ENCODE data around the gene NUTM1.

NUTM1 gene

DNA sequence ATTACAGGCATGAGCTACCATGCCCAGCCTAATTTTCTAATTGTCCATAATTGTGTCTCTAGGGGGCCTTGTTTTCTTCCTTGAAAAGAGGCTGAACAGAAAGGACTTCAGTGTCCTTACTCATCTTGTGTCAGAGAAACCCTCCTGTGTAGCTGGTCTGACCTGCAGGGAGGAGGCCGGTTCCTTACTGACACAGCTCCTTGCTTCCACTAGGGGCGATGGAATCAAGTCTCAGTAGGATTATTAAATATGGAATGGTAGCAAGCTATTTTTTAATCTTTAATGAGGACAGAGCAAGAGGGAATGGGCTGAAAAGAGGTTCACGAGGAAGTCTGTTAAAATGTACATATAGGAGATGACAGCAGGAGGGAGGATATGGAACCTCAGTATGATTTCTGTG lies 15.3 kb downstream of the NUTM1 start:
- DNase-seq (ENCODE audit: insufficient read length), result no peak

DNA sequence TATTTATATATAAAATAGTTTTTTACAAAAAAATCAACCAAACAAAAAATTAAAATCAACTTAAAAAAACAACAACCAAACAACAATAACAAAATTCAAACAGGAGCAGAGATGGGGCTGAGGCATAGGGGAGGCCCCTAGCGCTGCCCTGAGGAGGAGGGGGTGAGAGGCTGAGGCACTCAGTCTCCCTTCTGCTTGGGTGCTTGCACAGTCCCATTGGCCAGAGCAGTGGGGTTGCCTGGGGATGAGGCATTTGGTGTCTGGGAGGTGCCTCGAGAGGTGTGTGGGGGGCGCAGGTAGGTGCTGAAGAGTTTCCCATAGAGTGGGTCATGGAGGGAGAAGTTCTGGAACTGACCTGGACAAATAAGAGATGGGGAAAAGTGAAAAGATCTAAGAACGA lies 15.8 kb downstream of the NUTM1 start:
- TF ChIP-seq POLR2A (IDR thresholded peaks at IDR 0.05; ENCODE audit: low read depth, low read length) (no peak), POLR2AphosphoS5 (IDR thresholded peaks at IDR 0.05; ENCODE audit: low read depth, low read length) (no peak), TAF1 (IDR thresholded peaks at IDR 0.05; ENCODE audit: borderline replicate concordance, low read depth, low read length) (no peak)
- no peak for DNase-seq (ENCODE audit: insufficient read length)
- no peak for FAIRE-seq

More for the DNA sequence above, 15.3 kb downstream of the NUTM1 start:
- TF ChIP-seq TAF1 (IDR thresholded peaks at IDR 0.05; ENCODE audit: borderline replicate concordance, low read depth, low read length) (no peak), POLR2A (IDR thresholded peaks at IDR 0.05; ENCODE audit: low read depth, low read length) (no peak), POLR2AphosphoS5 (IDR thresholded peaks at IDR 0.05; ENCODE audit: low read depth, low read length) (no peak)
- no peak for FAIRE-seq

DNA sequence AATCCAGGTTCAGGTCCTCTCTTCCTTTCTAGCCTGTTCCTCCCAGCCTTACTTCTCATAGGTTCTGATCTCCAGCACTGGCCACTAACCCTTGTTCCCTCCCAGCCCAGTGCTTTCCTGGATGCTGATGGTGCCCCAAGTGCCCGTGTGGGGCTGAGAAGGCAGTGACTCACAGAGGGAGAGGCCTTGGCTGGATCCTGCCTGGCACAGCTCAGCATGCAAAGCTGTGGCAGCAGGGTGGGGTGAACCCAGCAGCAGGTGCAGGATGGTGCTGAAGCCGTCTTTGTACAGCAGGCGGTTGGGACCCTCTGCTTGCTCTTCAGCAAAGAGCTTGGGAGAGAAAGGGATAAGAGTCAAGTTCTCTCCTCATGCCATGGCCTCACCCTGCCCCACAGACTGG lies 16.3 kb downstream of the NUTM1 start:
- no peak for DNase-seq (ENCODE audit: insufficient read length)
- TF ChIP-seq POLR2A (IDR thresholded peaks at IDR 0.05; ENCODE audit: low read depth, low read length) (no peak), TAF1 (IDR thresholded peaks at IDR 0.05; ENCODE audit: borderline replicate concordance, low read depth, low read length) (no peak), POLR2AphosphoS5 (IDR thresholded peaks at IDR 0.05; ENCODE audit: low read depth, low read length) (no peak)
- FAIRE-seq, result no peak

DNA sequence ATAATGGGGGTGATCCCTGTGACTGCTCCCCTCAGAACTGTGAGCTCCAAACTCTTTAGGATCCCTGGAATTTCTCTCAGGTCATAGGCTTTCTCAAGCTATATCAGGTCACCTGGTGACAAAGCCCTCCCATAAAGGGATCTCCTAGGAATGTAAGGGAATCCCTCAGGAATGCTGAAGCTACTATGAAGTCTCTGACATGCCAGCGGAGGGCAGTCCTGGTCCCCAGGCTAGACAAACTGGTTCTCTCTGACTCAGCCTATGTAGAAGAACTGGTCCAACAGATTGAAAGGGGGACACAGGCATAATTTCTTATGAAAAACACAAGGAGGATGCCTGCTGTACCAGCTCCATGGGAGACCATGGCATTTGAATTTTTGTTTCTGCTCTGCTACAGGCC lies 17.2 kb downstream of the NUTM1 start:
- no peak for TF ChIP-seq TAF1 (IDR thresholded peaks at IDR 0.05; ENCODE audit: borderline replicate concordance, low read depth, low read length)
- TF ChIP-seq POLR2A (IDR thresholded peaks at IDR 0.05; ENCODE audit: low read depth, low read length), result no peak
- TF ChIP-seq POLR2AphosphoS5 (IDR thresholded peaks at IDR 0.05; ENCODE audit: low read depth, low read length), result no peak
- DNase-seq (ENCODE audit: insufficient read length) (no peak), FAIRE-seq (no peak)

DNA sequence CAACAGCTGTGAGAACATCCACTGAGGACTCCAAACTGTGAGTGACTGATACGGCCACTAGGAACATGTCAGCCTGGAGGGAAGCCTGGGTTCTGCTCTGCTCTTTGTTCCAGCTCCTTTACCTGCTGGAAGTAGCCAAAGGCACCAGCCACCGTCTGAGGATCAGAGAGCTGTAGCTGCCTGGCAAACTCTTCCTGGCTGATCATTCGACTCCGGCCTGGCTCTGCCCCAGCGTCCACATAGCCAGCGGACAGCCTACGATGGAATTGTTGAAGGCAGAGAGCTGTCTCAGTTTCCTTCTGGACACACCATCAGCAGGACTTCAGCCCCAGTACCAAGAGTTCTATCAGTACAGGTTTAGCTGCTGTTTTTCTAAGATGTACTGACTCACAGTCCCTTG lies 18.2 kb downstream of the NUTM1 start:
- no peak for TF ChIP-seq POLR2AphosphoS5 (IDR thresholded peaks at IDR 0.05; ENCODE audit: low read depth, low read length)
- no peak for TF ChIP-seq TAF1 (IDR thresholded peaks at IDR 0.05; ENCODE audit: borderline replicate concordance, low read depth, low read length)
- no peak for TF ChIP-seq POLR2A (IDR thresholded peaks at IDR 0.05; ENCODE audit: low read depth, low read length)
- DNase-seq (ENCODE audit: insufficient read length), result no peak
- FAIRE-seq, result no peak

DNA sequence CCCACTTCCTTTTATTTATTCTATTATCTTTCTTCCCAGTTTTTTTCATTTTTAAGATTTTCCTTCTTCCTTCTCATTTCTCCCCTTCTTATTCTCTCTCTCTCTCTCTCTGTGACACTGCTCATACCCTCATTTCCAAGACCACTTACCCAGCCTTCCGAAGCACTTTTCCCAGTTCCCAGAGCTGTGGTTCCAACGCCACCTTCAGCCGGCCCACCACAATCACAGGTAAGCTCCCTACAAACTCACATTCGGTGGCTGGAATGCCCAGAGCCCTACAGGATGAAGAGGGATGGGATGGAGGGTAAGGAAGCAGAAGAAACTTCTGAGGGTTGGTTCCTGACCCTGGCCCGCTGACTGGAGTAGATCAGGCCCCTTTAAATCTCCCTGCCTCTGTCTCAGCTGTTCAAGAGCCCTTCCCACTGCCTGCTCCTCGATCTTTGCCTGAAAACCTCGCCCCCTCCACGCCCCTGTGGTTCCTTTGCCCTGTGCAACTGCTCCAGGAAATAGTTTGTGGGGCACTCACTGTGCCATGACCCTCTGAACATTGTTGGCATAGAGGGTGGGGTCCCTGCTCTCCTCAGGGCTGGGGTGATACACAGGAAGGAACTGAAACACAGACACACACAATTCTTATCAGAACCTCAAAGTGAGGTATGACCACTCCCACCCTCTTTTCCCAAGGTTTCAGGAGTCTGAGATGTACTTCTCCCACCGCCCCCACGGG lies 19.1 kb downstream of the NUTM1 start:
- no peak for FAIRE-seq
- no peak for TF ChIP-seq TAF1 (IDR thresholded peaks at IDR 0.05; ENCODE audit: borderline replicate concordance, low read depth, low read length)
- TF ChIP-seq POLR2A (IDR thresholded peaks at IDR 0.05; ENCODE audit: low read depth, low read length), result no peak
- TF ChIP-seq POLR2AphosphoS5 (IDR thresholded peaks at IDR 0.05; ENCODE audit: low read depth, low read length), result no peak
- no peak for DNase-seq (ENCODE audit: insufficient read length)

DNA sequence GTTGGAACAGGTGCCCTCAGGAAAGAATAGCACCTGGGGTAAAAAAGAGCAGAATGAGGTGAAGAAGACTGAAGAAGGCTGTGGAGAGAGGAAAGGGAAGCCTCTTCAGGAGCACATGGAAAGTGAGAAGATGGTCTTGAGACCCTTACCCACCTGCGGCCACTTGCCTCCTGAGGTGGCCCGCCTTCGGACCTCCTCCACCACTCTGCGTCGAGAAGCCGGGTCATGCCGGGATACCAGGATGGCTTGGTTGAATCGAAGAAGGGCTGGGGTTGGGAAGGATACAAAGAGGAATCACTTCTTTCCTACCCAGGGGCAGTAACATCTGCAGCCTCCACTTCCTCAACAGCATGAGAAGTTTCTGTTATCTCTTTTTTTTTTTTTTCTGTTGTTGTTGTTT lies 20.9 kb downstream of the NUTM1 start:
- TF ChIP-seq POLR2AphosphoS5 (IDR thresholded peaks at IDR 0.05; ENCODE audit: low read depth, low read length) (no peak), TAF1 (IDR thresholded peaks at IDR 0.05; ENCODE audit: borderline replicate concordance, low read depth, low read length) (no peak), POLR2A (IDR thresholded peaks at IDR 0.05; ENCODE audit: low read depth, low read length) (no peak)
- DNase-seq (ENCODE audit: insufficient read length) (no peak), FAIRE-seq (no peak)

DNA sequence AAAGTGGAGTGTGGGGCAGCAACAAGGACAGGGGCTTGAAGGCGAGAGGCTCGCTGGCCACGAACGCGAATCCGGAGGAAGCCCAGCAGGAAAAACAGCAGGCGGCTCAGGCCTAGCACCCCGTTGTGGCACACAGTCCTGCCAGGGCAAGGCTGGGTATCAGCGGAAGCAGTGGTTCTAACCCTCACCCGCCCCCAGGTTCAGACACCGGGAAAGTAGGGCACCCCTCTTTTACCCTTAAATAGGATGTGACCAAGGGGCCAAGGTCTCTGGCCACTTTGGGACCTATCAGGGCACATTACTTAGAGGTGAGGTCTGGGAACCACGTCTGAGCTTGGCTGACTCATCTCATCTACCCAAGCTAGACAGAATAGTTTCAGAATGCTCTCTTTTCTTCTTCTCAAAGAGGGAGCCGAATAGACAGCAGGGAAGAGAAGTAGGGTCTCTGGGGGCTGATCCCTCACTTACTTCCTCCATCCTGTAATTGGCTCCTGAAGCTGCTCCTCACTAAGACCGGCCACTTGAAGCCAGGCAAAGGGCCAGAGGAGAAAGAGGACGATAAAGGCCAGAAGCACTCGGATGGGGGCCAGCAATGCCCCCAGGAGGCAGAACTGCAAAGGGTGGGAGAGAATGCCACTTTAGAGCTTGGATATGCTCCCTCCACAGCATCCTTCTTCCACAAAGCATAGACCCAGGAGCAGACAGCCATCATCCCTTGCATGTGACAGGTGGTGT lies 22.1 kb downstream of the NUTM1 start:
- FAIRE-seq, result no peak

DNA sequence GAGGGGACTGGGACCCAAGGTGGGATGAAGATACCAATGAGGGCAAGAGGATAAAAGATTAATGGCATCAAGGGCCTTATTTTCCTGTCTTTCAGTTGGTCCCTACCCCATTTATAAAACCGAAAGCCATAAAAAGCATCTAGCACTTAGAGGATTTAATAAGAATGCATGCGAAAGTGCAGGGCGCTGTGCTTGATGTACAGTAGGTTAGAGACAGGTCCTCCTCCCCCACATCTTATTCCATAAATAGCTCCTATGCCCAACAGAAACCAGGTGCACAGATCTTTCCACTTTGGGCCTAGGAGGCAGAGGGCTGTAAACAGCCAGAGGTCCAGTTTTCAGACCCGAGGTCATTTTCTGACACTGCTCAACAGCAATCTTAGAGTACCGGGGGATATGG lies 22.7 kb downstream of the NUTM1 start:
- FAIRE-seq, result no peak
- TF ChIP-seq TAF1 (IDR thresholded peaks at IDR 0.05; ENCODE audit: borderline replicate concordance, low read depth, low read length), result no peak
- TF ChIP-seq POLR2AphosphoS5 (IDR thresholded peaks at IDR 0.05; ENCODE audit: low read depth, low read length), result no peak
- no peak for DNase-seq (ENCODE audit: insufficient read length)

More for the DNA sequence above, 22.1 kb downstream of the NUTM1 start:
- TF ChIP-seq POLR2A (IDR thresholded peaks at IDR 0.05; ENCODE audit: low read depth, low read length), result no peak
- no peak for DNase-seq (ENCODE audit: insufficient read length)

DNA sequence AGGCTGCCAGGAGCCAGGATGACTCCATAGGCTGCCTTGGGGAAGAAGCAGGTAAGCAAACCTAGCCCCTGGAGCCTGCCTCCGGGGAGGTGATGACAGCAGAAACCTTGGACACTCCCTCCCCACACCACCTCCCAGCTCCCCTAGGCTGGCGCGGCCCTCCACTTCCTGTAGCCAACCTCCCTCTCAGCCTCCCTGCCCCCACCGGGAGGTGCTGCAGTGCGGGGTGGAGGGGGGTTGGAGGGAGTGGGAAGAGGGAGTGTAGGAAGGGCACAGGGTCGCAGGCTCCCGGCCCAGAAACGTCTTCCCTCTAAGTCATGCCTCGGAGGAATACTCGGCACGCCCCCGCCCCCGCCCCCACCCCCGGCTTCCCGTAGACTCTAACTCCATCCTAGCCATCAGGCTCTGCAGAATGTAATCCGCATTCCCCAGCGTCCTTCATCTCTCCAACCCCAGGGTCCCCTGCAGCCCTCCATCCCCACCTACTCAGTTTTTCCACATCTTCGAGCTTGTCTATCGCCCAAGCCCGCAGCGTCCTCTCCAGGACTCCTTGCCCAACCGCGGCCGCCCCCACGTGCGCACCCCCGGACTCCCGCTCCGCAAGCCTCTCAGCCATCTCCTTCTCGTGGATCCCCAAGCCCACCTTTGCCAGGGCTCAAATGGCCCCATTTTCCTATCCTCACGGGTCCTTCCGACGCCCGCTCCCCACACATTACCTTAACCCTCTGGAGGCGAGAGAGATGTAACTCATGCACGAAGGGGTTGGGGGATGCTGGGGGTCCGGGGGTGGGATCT lies 23.4 kb downstream of the NUTM1 start:
- TF ChIP-seq POLR2AphosphoS5 (IDR thresholded peaks at IDR 0.05; ENCODE audit: low read depth, low read length) (no peak), POLR2A (IDR thresholded peaks at IDR 0.05; ENCODE audit: low read depth, low read length) (no peak), TAF1 (IDR thresholded peaks at IDR 0.05; ENCODE audit: borderline replicate concordance, low read depth, low read length) (no peak)
- FAIRE-seq, result peak; percentile 85
- DNase-seq (ENCODE audit: insufficient read length), result no peak
